ENCODE measurements around the gene MBD3L5.

The MBD3L5 gene

GRCh38 chr19:6995054-6995453 lies 35.3 kb upstream of the MBD3L5 start:
- DNase-seq, result no peak
- Histone ChIP-seq H3K9me3 (ENCODE audit: insufficient read depth, low read depth, low read length) (peaks cover 24% of the 10 kb centered on the region), H4K8ac (ENCODE audit: low read depth, low read length) (no peak overlapping the region), H2BK12ac (ENCODE audit: low read length) (no peak overlapping the region), H3K4me2 (ENCODE audit: low read length) (no peak overlapping the region), H2AK5ac (ENCODE audit: low read length) (no peak overlapping the region), H3K14ac (ENCODE audit: low read length) (no peak overlapping the region), H3K36me3 (ENCODE audit: control insufficient read depth in 1 of 2, insufficient read depth in 2 of 2, low read length in 2 of 2) (no peaks in the 10 kb centered on the region), H3K79me2 (ENCODE audit: control insufficient read depth, insufficient read depth, low read length, poor library complexity) (no peaks in the 10 kb centered on the region), H2AFZ (ENCODE audit: insufficient read depth, low read length, poor library complexity) (no peak overlapping the region), H3K27ac (ENCODE audit: low read depth, low read length) (no peak overlapping the region), H3K9ac (ENCODE audit: low read length) (no peak overlapping the region), H3K27me3 (ENCODE audit: insufficient read depth, low read length) (no peaks in the 10 kb centered on the region), H3K23ac (ENCODE audit: low read length) (no peak overlapping the region), H3K4ac (ENCODE audit: low read depth, low read length) (no peak overlapping the region), H2BK120ac (ENCODE audit: insufficient read depth, low read length, poor library complexity) (no peak overlapping the region), H2BK5ac (ENCODE audit: low read depth, low read length, poor library complexity) (no peak overlapping the region), H4K91ac (ENCODE audit: low read depth, low read length) (no peak overlapping the region), H3K4me1 (ENCODE audit: control insufficient read depth in 1 of 2, insufficient read depth in 2 of 2, low read length in 2 of 2) (no peaks in the 10 kb centered on the region), H3K79me1 (ENCODE audit: low read length) (no peaks in the 10 kb centered on the region), H3K18ac (ENCODE audit: low read length) (no peak overlapping the region), H3K4me3 (ENCODE audit: low read depth, low read length) (no peak overlapping the region), H4K12ac (ENCODE audit: low read depth, low read length) (no peak overlapping the region)
- WGBS (ENCODE audit: extremely low coverage, insufficient coverage, insufficient read length), result no CpG with 5 or more reads among the region's 1 CpG

- no peak overlapping the region for H2BK12ac ChIP-seq (ENCODE audit: low read length)
- no peaks in the 10 kb centered on the region for H3K79me2 ChIP-seq (ENCODE audit: control insufficient read depth, insufficient read depth, low read length, poor library complexity)
- H4K12ac ChIP-seq (ENCODE audit: low read depth, low read length), result no peak overlapping the region
- H3K14ac ChIP-seq (ENCODE audit: low read length), result no peak overlapping the region
- H4K8ac ChIP-seq (ENCODE audit: low read depth, low read length), result no peak overlapping the region
- no peak for DNase-seq
- H2AK5ac ChIP-seq (ENCODE audit: low read length), result no peak overlapping the region
- no peaks in the 10 kb centered on the region for H3K4me1 ChIP-seq (ENCODE audit: control insufficient read depth in 1 of 2, insufficient read depth in 2 of 2, low read length in 2 of 2)
- no peaks in the 10 kb centered on the region for H3K79me1 ChIP-seq (ENCODE audit: low read length)
- WGBS (ENCODE audit: extremely low coverage, insufficient coverage, insufficient read length), result no CpG with 5 or more reads among the region's 4 CpGs
- H3K9ac ChIP-seq (ENCODE audit: low read length), result no peak overlapping the region
- peaks cover 22% of the 10 kb centered on the region for H3K9me3 ChIP-seq (ENCODE audit: insufficient read depth, low read depth, low read length)
- no peak overlapping the region for H4K91ac ChIP-seq (ENCODE audit: low read depth, low read length)
- no peak overlapping the region for H3K23ac ChIP-seq (ENCODE audit: low read length)
- H3K4me2 ChIP-seq (ENCODE audit: low read length), result no peak overlapping the region
- H3K18ac ChIP-seq (ENCODE audit: low read length), result no peak overlapping the region
- no peaks in the 10 kb centered on the region for H3K36me3 ChIP-seq (ENCODE audit: control insufficient read depth in 1 of 2, insufficient read depth in 2 of 2, low read length in 2 of 2)
- H3K27me3 ChIP-seq (ENCODE audit: insufficient read depth, low read length), result no peaks in the 10 kb centered on the region
- H3K4ac ChIP-seq (ENCODE audit: low read depth, low read length), result no peak overlapping the region
- H2AFZ ChIP-seq (ENCODE audit: insufficient read depth, low read length, poor library complexity), result no peak overlapping the region
- H2BK120ac ChIP-seq (ENCODE audit: insufficient read depth, low read length, poor library complexity), result no peak overlapping the region
- no peak overlapping the region for H2BK5ac ChIP-seq (ENCODE audit: low read depth, low read length, poor library complexity)
- no peak overlapping the region for H3K4me3 ChIP-seq (ENCODE audit: low read depth, low read length)
- no peak overlapping the region for H3K27ac ChIP-seq (ENCODE audit: low read depth, low read length)
Measured at GRCh38 chr19:6996810-6997209, 33.6 kb upstream of the MBD3L5 start.

- no peak overlapping the region for H3K14ac ChIP-seq (ENCODE audit: low read length)
- DNase-seq, result peak in 1 of 2 donors; percentile 45
- no peaks in the 10 kb centered on the region for H3K27me3 ChIP-seq (ENCODE audit: insufficient read depth, low read length)
- no peak overlapping the region for H2BK12ac ChIP-seq (ENCODE audit: low read length)
- H4K8ac ChIP-seq (ENCODE audit: low read depth, low read length), result no peak overlapping the region
- H4K12ac ChIP-seq (ENCODE audit: low read depth, low read length), result no peak overlapping the region
- H3K9ac ChIP-seq (ENCODE audit: low read length), result no peak overlapping the region
- no CpG with 5 or more reads among the region's 15 CpGs for WGBS (ENCODE audit: extremely low coverage, insufficient coverage, insufficient read length)
- no peak overlapping the region for H2BK120ac ChIP-seq (ENCODE audit: insufficient read depth, low read length, poor library complexity)
- H2AFZ ChIP-seq (ENCODE audit: insufficient read depth, low read length, poor library complexity), result no peak overlapping the region
- H3K4me2 ChIP-seq (ENCODE audit: low read length), result no peak overlapping the region
- H4K91ac ChIP-seq (ENCODE audit: low read depth, low read length), result no peak overlapping the region
- H2AK5ac ChIP-seq (ENCODE audit: low read length), result no peak overlapping the region
- H2BK5ac ChIP-seq (ENCODE audit: low read depth, low read length, poor library complexity), result no peak overlapping the region
- no peaks in the 10 kb centered on the region for H3K79me2 ChIP-seq (ENCODE audit: control insufficient read depth, insufficient read depth, low read length, poor library complexity)
- H3K4me1 ChIP-seq (ENCODE audit: control insufficient read depth in 1 of 2, insufficient read depth in 2 of 2, low read length in 2 of 2), result no peaks in the 10 kb centered on the region
- no peak overlapping the region for H3K4ac ChIP-seq (ENCODE audit: low read depth, low read length)
- no peaks in the 10 kb centered on the region for H3K36me3 ChIP-seq (ENCODE audit: control insufficient read depth in 1 of 2, insufficient read depth in 2 of 2, low read length in 2 of 2)
- H3K23ac ChIP-seq (ENCODE audit: low read length), result no peak overlapping the region
- no peak overlapping the region for H3K4me3 ChIP-seq (ENCODE audit: low read depth, low read length)
- H3K79me1 ChIP-seq (ENCODE audit: low read length), result no peaks in the 10 kb centered on the region
- no peak overlapping the region for H3K18ac ChIP-seq (ENCODE audit: low read length)
- H3K27ac ChIP-seq (ENCODE audit: low read depth, low read length), result no peak overlapping the region
- H3K9me3 ChIP-seq (ENCODE audit: insufficient read depth, low read depth, low read length), result peaks cover 25% of the 10 kb centered on the region
Measured at GRCh38 chr19:6997679-6998445, 32.5 kb upstream of the MBD3L5 start.

- H3K79me2 ChIP-seq (ENCODE audit: control insufficient read depth, insufficient read depth, low read length, poor library complexity), result no peaks in the 10 kb centered on the region
- H3K36me3 ChIP-seq (ENCODE audit: control insufficient read depth in 1 of 2, insufficient read depth in 2 of 2, low read length in 2 of 2), result no peaks in the 10 kb centered on the region
- H2AK5ac ChIP-seq (ENCODE audit: low read length), result no peak overlapping the region
- WGBS (ENCODE audit: extremely low coverage, insufficient coverage, insufficient read length), result no CpG with 5 or more reads among the region's 7 CpGs
- H3K9me3 ChIP-seq (ENCODE audit: insufficient read depth, low read depth, low read length), result peaks cover 20% of the 10 kb centered on the region
- H4K8ac ChIP-seq (ENCODE audit: low read depth, low read length), result no peak overlapping the region
- H3K23ac ChIP-seq (ENCODE audit: low read length), result no peak overlapping the region
- no peak overlapping the region for H3K27ac ChIP-seq (ENCODE audit: low read depth, low read length)
- H3K79me1 ChIP-seq (ENCODE audit: low read length), result no peaks in the 10 kb centered on the region
- H2AFZ ChIP-seq (ENCODE audit: insufficient read depth, low read length, poor library complexity), result no peak overlapping the region
- H3K4ac ChIP-seq (ENCODE audit: low read depth, low read length), result no peak overlapping the region
- no peak overlapping the region for H3K18ac ChIP-seq (ENCODE audit: low read length)
- H3K4me1 ChIP-seq (ENCODE audit: control insufficient read depth in 1 of 2, insufficient read depth in 2 of 2, low read length in 2 of 2), result no peaks in the 10 kb centered on the region
- no peaks in the 10 kb centered on the region for H3K27me3 ChIP-seq (ENCODE audit: insufficient read depth, low read length)
- H2BK12ac ChIP-seq (ENCODE audit: low read length), result no peak overlapping the region
- H3K9ac ChIP-seq (ENCODE audit: low read length), result no peak overlapping the region
- no peak overlapping the region for H2BK120ac ChIP-seq (ENCODE audit: insufficient read depth, low read length, poor library complexity)
- peak in 1 of 2 donors; percentile 3 for DNase-seq
- no peak overlapping the region for H2BK5ac ChIP-seq (ENCODE audit: low read depth, low read length, poor library complexity)
- no peak overlapping the region for H3K4me3 ChIP-seq (ENCODE audit: low read depth, low read length)
- no peak overlapping the region for H3K4me2 ChIP-seq (ENCODE audit: low read length)
- H4K91ac ChIP-seq (ENCODE audit: low read depth, low read length), result no peak overlapping the region
- H3K14ac ChIP-seq (ENCODE audit: low read length), result no peak overlapping the region
- no peak overlapping the region for H4K12ac ChIP-seq (ENCODE audit: low read depth, low read length)
Measured at GRCh38 chr19:6999933-7000332, 30.4 kb upstream of the MBD3L5 start.

Data from trophoblast cell (in vitro differentiated cells and primary cell).